MM.1S (cell line): ENCODE measurements around the gene WASHC2C.
"Not testable (repeated sequence)": the region's sequence is repeated elsewhere in the genome, so short reads cannot be mapped to it uniquely, and the experiment has no call there.

Experiments used
- DNase-seq: peaks from one replicate; pipeline ENCODE4 v3.0.0-alpha.2; 2015
- H2AFZ ChIP-seq: fragments of 300-600 bp; sonication (generic); 2 replicates; pipeline ENCODE4 v1.6.0; 2016; ENCODE audit warnings: antibody characterized with exemption, low read length
- H3F3A ChIP-seq: fragments of 300-600 bp; sonication (generic); 2 replicates; pipeline ENCODE4 v1.6.1; 2016; ENCODE audit warnings: mild to moderate bottlenecking, antibody characterized with exemption, low read length, moderate library complexity, mixed read lengths; ENCODE audit not compliant: insufficient read depth
- H3K27ac ChIP-seq: fragments of 300-600 bp; sonication (generic); 2 replicates; pipeline ENCODE4 v1.5.1; 2016; ENCODE audit warnings: mild to moderate bottlenecking, low read length
- H3K27me3 ChIP-seq: fragments of 300-600 bp; sonication (generic); replicated peaks from 2 replicates; pipeline ENCODE4 v1.6.0; 2016; ENCODE audit warnings: low read length; ENCODE audit not compliant: insufficient read depth
- H3K36me3 ChIP-seq: fragments of 300-600 bp; sonication (generic); replicated peaks from 2 replicates; pipeline ENCODE4 v1.6.1; 2016; ENCODE audit warnings: mild to moderate bottlenecking, low read length, mixed read lengths; ENCODE audit not compliant: insufficient read depth
- H3K4me1 ChIP-seq: fragments of 300-600 bp; sonication (generic); 2 replicates; pipeline ENCODE4 v1.6.1; 2016; ENCODE audit warnings: low read length, mixed read lengths
- H3K4me2 ChIP-seq: fragments of 300-600 bp; sonication (generic); 2 replicates; pipeline ENCODE4 v1.6.0; 2016; ENCODE audit warnings: low read depth, low read length
- H3K4me3 ChIP-seq: fragments of 300-600 bp; sonication (generic); 2 replicates; pipeline ENCODE4 v1.5.1; 2016; ENCODE audit warnings: low read length, mixed read lengths
- H3K79me2 ChIP-seq: fragments of 300-600 bp; sonication (generic); 2 replicates; pipeline ENCODE4 v1.6.1; 2016; ENCODE audit warnings: mixed run types, low read length, mixed read lengths
- H3K9ac ChIP-seq: fragments of 300-600 bp; sonication (generic); 2 replicates; pipeline ENCODE4 v1.6.1; 2016; ENCODE audit warnings: low read length, mixed read lengths
- H3K9me2 ChIP-seq: fragments of 300-600 bp; sonication (generic); replicated peaks from 2 replicates; pipeline ENCODE4 v1.6.1; 2016; ENCODE audit warnings: mild to moderate bottlenecking, low read length, mixed read lengths; ENCODE audit not compliant: insufficient read depth
- H3K9me3 ChIP-seq: fragments of 300-600 bp; sonication (generic); replicated peaks from 2 replicates; pipeline ENCODE4 v1.6.1; 2016; ENCODE audit warnings: mild to moderate bottlenecking, low read length, mixed read lengths; ENCODE audit not compliant: insufficient read depth
- H4K20me1 ChIP-seq: fragments of 300-600 bp; sonication (generic); 2 replicates; pipeline ENCODE4 v1.6.1; 2016; ENCODE audit warnings: mild to moderate bottlenecking, low read length, moderate library complexity, mixed read lengths; ENCODE audit not compliant: insufficient read depth
- EZH2 ChIP-seq: fragments of 300-600 bp; sonication (generic); optimal IDR thresholded peaks from 2 replicates; pipeline ENCODE3; 2017; ENCODE audit warnings: low read depth, mild to moderate bottlenecking, antibody characterized with exemption, low read length, mixed read lengths
- EZH2phosphoT487 ChIP-seq: fragments of 300-600 bp; sonication (generic); IDR thresholded peaks from 2 replicates; pipeline ENCODE4 v1.6.1; 2018; ENCODE audit warnings: antibody characterized with exemption, low read length
- TF ChIP-seq, protein P1 (sequence below): fragments of 300-600 bp; sonication (generic); IDR thresholded peaks from 2 replicates; pipeline ENCODE4 v1.5.1; 2016; ENCODE audit warnings: antibody characterized with exemption, low read length, mixed read lengths

WASHC2C gene

DNA sequence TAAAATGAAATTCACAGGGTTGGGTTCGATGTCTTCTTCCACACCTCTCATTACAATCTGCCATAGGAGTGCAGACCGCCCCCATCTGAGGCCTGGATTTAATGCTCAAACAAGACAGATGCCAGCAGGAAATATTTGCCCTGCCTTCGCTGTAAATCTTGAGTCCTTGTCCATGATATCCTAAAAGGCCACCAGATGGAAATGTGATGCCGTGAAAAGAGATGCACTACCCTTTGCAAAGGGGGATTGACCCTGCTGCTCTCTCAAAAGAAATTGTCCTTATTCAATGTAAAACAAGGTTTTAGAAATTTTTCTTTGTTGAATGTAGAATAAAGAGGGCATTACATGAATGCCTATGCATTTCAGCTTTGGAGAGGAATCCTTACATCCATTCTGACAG, 82.8 kb downstream of the WASHC2C start:
- Histone ChIP-seq H3K27me3 (no peaks in the 10 kb centered on the region), H3K4me3 (no peak overlapping the region), H3K36me3 (no peaks in the 10 kb centered on the region), H3K4me1 (no peaks in the 10 kb centered on the region), H3K27ac (no peak overlapping the region), H3F3A (no peaks in the 10 kb centered on the region), H3K4me2 (no peak overlapping the region), H3K79me2 (no peaks in the 10 kb centered on the region), H2AFZ (no peak overlapping the region), H3K9me2 (no peaks in the 10 kb centered on the region), H3K9me3 (no peaks in the 10 kb centered on the region), H4K20me1 (no peaks in the 10 kb centered on the region), H3K9ac (no peak overlapping the region)
- TF ChIP-seq, protein P1, sequence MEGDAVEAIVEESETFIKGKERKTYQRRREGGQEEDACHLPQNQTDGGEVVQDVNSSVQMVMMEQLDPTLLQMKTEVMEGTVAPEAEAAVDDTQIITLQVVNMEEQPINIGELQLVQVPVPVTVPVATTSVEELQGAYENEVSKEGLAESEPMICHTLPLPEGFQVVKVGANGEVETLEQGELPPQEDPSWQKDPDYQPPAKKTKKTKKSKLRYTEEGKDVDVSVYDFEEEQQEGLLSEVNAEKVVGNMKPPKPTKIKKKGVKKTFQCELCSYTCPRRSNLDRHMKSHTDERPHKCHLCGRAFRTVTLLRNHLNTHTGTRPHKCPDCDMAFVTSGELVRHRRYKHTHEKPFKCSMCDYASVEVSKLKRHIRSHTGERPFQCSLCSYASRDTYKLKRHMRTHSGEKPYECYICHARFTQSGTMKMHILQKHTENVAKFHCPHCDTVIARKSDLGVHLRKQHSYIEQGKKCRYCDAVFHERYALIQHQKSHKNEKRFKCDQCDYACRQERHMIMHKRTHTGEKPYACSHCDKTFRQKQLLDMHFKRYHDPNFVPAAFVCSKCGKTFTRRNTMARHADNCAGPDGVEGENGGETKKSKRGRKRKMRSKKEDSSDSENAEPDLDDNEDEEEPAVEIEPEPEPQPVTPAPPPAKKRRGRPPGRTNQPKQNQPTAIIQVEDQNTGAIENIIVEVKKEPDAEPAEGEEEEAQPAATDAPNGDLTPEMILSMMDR: no peak
- no peak for TF ChIP-seq EZH2
- TF ChIP-seq EZH2phosphoT487: no peak
- no peak for DNase-seq

DNA sequence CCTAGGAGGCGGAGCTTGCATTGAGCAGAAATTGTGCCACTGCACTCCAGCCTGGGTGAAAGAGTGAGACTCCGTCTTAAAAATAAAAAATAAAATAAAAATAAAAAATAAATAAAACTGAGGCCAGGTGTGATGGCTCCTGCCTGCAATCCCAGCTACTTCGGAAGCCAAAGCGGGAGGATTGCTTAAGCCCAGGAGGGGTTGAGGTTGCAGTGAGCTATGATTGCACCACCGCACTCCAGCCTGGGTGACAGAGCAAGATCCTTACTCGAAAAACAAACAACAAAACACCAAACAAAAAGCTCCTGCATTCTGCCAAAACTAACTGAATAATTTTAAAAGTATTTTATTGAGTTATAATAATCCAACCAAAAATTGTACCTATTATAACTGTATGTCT, 84.0 kb downstream of the WASHC2C start:
- Histone ChIP-seq H3K27me3 (no peaks in the 10 kb centered on the region), H3F3A (no peaks in the 10 kb centered on the region), H4K20me1 (no peaks in the 10 kb centered on the region), H3K9ac (no peak overlapping the region), H3K9me2 (no peaks in the 10 kb centered on the region), H3K9me3 (no peaks in the 10 kb centered on the region), H3K4me2 (no peak overlapping the region), H3K79me2 (no peaks in the 10 kb centered on the region), H3K27ac (no peak overlapping the region), H3K4me3 (no peak overlapping the region), H3K36me3 (no peaks in the 10 kb centered on the region), H3K4me1 (no peaks in the 10 kb centered on the region), H2AFZ (no peak overlapping the region)
- TF ChIP-seq EZH2 (no peak), EZH2phosphoT487 (no peak)
- TF ChIP-seq, protein P1: no peak
- no peak for DNase-seq

DNA sequence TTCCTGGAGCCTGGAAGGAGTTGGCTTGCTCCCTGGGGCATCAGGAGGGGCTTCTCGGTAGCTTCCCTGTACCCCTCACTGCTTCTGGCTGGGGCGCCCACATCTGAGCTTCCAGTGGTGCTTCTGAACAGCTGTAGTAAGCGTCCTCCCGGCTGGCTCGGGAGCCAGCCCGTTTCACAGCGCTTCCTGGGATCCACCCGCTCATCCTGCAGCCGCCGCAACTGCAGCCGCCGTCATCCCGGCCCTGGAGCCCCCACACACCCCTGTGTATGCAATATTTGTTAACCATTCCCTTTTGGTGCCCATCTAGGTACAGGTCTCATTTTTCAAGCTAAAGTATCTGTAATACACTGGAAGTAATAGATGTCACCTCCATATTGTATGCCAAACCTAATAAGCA, 85.9 kb downstream of the WASHC2C start:
- H4K20me1 ChIP-seq, DNase-seq, H3K4me2 ChIP-seq, H2AFZ ChIP-seq, H3K9me3 ChIP-seq, H3K27me3 ChIP-seq, H3K4me3 ChIP-seq, H3K9me2 ChIP-seq, H3K79me2 ChIP-seq, H3K27ac ChIP-seq, H3K36me3 ChIP-seq, H3K4me1 ChIP-seq, H3F3A ChIP-seq, H3K9ac ChIP-seq: not testable (repeated sequence)

DNA sequence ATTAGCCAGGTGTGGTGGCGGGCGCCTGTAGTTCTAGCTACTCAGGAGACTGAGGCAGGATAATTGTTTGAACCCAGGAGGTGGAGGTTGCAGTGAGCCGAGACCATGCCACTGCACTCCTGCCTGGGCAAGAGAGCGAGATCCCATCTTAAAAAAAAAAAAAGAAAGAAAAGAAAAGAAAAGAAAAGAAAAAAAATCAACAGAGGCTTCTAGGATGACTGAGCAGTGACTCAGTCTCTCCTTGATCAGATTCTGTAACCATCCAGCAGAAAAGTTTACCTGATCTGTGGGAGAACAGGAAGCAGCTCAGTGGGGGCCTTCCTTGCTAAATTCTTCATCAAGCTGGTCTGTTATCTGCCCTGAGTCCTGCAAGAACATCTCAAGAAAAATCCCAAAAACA, 87.1 kb downstream of the WASHC2C start:
- H3K4me2 ChIP-seq, H3K27ac ChIP-seq, H3K79me2 ChIP-seq, H2AFZ ChIP-seq, DNase-seq, H4K20me1 ChIP-seq, H3K9me2 ChIP-seq, H3K4me3 ChIP-seq, H3K4me1 ChIP-seq, H3K9ac ChIP-seq, H3F3A ChIP-seq, H3K36me3 ChIP-seq, H3K9me3 ChIP-seq, H3K27me3 ChIP-seq: not testable (repeated sequence)
